Fibroblast of mammary gland (primary cell): ENCODE results near the gene PADI4.

Experiments used
- DNase-seq: peaks from one replicate; pipeline ENCODE4 v3.0.0-alpha.2; 2010; ENCODE audit warnings: low read depth
- H3K4me3 ChIP-seq: 2 replicates; pipeline ENCODE4 v1.5.1; 2011; ENCODE audit warnings: low read depth, mild to moderate bottlenecking, low read length, moderate library complexity; ENCODE audit not compliant: control insufficient read depth
- TF ChIP-seq, protein P1 (sequence below): conservative IDR thresholded peaks from 2 replicates; pipeline ENCODE4 v1.5.1; 2011; ENCODE audit warnings: low read depth, low read length, inconsistent platforms; ENCODE audit not compliant: control insufficient read depth, insufficient read depth

The PADI4 gene

DNA sequence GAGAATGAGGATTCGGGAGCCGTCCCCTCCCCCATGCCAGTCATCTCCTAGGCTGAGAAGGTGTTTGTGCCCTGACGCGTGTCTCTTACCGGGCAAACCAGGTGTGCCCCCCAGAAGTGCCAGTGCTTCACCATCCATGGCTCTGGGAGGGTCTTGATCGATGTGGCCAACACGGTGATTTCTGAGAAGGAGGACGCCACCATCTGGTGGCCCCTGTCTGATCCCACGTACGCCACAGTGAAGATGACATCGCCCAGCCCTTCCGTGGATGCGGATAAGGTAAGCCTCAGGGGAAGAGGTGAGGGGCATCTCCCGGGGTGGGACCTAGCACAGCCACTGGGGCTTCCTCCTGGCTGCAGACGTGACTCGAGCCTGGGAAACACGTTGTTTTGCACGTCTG is 65.0 kb downstream of the PADI4 start:
- TF ChIP-seq, protein P1, sequence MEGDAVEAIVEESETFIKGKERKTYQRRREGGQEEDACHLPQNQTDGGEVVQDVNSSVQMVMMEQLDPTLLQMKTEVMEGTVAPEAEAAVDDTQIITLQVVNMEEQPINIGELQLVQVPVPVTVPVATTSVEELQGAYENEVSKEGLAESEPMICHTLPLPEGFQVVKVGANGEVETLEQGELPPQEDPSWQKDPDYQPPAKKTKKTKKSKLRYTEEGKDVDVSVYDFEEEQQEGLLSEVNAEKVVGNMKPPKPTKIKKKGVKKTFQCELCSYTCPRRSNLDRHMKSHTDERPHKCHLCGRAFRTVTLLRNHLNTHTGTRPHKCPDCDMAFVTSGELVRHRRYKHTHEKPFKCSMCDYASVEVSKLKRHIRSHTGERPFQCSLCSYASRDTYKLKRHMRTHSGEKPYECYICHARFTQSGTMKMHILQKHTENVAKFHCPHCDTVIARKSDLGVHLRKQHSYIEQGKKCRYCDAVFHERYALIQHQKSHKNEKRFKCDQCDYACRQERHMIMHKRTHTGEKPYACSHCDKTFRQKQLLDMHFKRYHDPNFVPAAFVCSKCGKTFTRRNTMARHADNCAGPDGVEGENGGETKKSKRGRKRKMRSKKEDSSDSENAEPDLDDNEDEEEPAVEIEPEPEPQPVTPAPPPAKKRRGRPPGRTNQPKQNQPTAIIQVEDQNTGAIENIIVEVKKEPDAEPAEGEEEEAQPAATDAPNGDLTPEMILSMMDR = no peak
- DNase-seq = no peak
- H3K4me3 ChIP-seq = no peak overlapping the region

DNA sequence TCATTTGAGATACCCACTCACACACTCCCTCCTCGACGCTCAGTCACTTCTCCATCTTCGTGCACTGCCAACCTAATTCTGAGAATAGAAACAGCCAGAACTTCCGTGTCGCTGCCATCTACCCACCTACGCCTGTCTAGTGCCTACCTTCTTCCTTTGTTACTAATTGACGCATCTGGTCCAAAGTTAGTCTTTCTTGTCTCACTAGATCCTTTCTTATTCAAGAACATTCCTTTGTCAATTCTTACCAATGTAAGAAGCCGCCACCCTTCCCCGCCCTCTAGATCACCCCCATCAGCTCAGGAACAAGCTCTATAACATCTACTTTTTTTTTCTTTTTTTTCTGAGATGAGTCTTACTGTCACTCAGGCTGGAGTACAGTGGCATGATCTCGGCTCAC is 67.7 kb downstream of the PADI4 start:
- TF ChIP-seq, protein P1 = no peak
- no peak overlapping the region for H3K4me3 ChIP-seq
- no peak for DNase-seq

DNA sequence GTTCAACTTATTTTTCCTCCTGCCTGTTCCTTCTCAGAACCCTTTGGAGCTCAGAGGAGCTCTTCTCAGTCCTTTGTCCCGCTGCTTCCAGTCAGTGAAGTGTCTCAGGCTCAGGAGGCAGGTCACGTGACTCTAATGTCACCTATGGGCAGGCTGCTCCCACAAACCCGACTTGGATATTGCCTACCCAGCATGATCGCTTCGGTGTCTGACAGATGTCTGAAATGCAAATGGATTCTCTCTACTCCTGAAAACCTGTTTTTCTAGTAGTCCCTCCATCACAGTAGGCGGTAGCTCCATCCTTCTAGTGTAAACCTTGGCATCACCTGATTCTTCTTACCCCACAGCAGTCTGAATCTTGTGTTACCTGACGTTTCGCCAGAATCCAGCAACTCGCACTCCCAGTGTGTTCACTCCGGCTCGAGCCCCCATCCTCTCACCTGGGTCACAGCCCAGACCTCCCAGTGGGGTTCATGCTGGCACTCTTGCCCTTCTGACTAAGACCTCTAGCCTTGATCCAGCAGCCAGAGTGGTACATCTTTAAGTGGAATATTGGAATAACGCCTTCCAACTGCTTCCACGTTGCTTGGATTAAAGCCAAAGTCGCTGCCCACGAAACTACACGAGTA is 69.4 kb downstream of the PADI4 start:
- no peak overlapping the region for H3K4me3 ChIP-seq
- TF ChIP-seq, protein P1 = no peak
- DNase-seq = no peak

DNA sequence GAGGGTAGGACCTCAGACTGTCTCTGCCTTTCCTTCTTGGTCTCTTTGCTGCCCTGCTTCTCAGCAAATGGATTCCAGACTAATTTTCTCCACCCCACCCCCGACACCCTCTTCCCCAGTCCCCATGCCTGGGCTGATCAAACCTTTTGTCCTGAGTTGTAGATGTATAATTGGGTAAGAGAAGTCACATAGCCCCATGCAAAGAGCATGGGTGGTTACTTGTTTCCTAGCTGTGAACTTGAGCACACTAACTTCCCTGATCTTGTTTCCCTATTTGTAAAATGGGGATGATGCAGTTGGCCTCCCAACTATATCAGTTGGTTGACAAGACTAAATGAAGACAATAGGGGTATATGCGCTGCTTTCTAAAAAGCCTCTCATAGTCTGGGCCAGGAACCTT is 73.2 kb downstream of the PADI4 start:
- H3K4me3 ChIP-seq = no peak overlapping the region
- TF ChIP-seq, protein P1 = no peak
- DNase-seq = no peak

DNA sequence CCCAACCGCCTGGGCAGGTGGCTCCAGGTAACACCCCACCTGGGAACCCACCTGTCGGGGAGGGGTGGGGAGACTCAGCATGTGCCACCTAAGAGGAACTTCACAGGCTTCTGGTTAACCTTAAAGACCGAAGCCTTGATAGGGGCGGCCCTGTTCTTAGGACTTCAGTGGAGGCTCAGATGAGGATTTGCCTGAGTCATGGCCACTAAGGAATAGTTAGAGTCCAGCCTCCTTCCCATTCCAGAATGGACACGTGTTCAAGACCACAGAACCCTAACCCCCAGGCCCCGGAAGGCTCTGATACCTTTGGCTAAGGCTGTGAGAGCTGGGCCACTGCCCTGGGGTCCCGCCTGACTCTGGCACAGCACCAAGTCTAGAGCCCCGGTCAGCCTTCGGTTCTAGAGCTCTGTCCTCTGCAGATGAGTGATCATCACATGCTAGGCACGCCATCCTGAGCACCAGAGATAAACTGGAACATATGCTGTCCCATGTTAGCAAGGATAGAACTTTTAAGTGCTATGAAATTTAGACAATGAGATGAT is 84.3 kb downstream of the PADI4 start:
- TF ChIP-seq, protein P1 = no peak
- H3K4me3 ChIP-seq = no peak overlapping the region
- peak; percentile 23 for DNase-seq

DNA sequence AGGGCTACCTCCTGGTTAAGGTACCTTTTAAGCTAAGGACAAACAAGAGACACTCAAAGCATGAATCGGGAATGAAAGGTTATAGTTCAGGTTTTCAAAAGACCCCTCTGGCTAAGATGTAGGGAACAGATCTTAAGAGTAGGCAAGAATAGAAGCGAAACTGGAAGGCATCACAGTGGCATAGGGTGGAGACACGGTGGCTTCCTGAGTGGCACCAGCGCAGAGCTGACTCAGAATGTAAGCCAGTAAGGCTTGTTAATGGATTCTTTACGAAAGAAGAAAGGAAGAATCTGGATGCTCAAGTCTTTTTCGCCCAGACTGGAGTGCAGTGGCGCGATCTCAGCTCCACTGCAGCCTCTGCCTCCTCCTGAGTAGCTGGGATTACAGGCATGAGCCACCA is 85.2 kb downstream of the PADI4 start:
- DNase-seq = no peak
- H3K4me3 ChIP-seq = no peak overlapping the region
- TF ChIP-seq, protein P1 = no peak
